ENCODE results near the gene ICAM5.

The ICAM5 gene

GRCh38 chr19:10292206-10292788 is 2.5 kb downstream of the ICAM5 start:
- DNase-seq, result peak; percentile 50

- no peak for DNase-seq
These were observed 3.3 kb downstream of the ICAM5 start for GRCh38 chr19:10292789-10293636.

- DNase-seq, result no peak
These were observed 4.0 kb downstream of the ICAM5 start for GRCh38 chr19:10293637-10294367.

- DNase-seq, result no peak
These were observed 4.6 kb downstream of the ICAM5 start for GRCh38 chr19:10294368-10294697.

- DNase-seq, result no peak
These were observed 5.6 kb downstream of the ICAM5 start for GRCh38 chr19:10295305-10295846.

- DNase-seq, result no peak
These were observed 6.3 kb downstream of the ICAM5 start for GRCh38 chr19:10295847-10296591.

- no peak for DNase-seq
These were observed 10.1 kb downstream of the ICAM5 start for GRCh38 chr19:10299545-10300458.

GRCh38 chr19:10305139-10305806 is 15.5 kb downstream of the ICAM5 start:
- no peak for DNase-seq

- no peak for DNase-seq
These were observed 16.6 kb downstream of the ICAM5 start for GRCh38 chr19:10306327-10306726.

- DNase-seq, result no peak
These were observed 19.7 kb downstream of the ICAM5 start, which contains the start of gene ZGLP1 for GRCh38 chr19:10309423-10309822. Gene ZGLP1 (minus strand): TSS chr19:10309815.

GRCh38 chr19:10315335-10316214 is 25.8 kb downstream of the ICAM5 start, which contains the start of gene FDX2:
Gene FDX2 (minus strand): TSS chr19:10316015. CDS start chr19:10315996, 19 bp downstream.
- peak; percentile 61 for DNase-seq

- DNase-seq, result no peak
These were observed 26.7 kb downstream of the ICAM5 start for GRCh38 chr19:10316229-10317044.

- DNase-seq, result no peak
These were observed 27.5 kb downstream of the ICAM5 start for GRCh38 chr19:10317045-10317856.

GRCh38 chr19:10317857-10318462 is 28.2 kb downstream of the ICAM5 start:
- no peak for DNase-seq

GRCh38 chr19:10318807-10319682 is 29.3 kb downstream of the ICAM5 start:
- no peak for DNase-seq

- DNase-seq, result no peak
These were observed 31.1 kb downstream of the ICAM5 start for GRCh38 chr19:10320602-10321416.
